H1 (cell line): ENCODE results near the gene MMP3. TPM values are rescaled to one million over a fixed set of nuclear protein-coding genes. Genes with fewer than 3 reads are reported as not detected.

ENCODE experiments used
- CTCF ChIA-PET: fragments of 300-600 bp; sonication (Branson Sonifier 250); formaldehyde crosslinking; loops from one replicate; lab custom pipeline; 2021; ENCODE audit not compliant: partially characterized antibody; lab: Charles Lee
- POLR2A ChIA-PET: fragments of 300-600 bp; sonication (Branson Sonifier 250); formaldehyde crosslinking; loops from one replicate; lab custom pipeline; 2021; ENCODE audit warnings: inconsistent platforms; ENCODE audit not compliant: partially characterized antibody; lab: Charles Lee
- DNase-seq, 2 experiments: peaks; one replicate each; pipeline versions ENCODE4 v3.0.0 to v3.0.0-alpha.2; 2010 to 2022; ENCODE audit warnings: low spot score in 2 of 2, low read depth in 1 of 2, mixed read lengths in 1 of 2
- FAIRE-seq: peaks from 2 replicates; lab custom pipeline; 2011; peaks lifted over from hg19 to GRCh38; lab: Jason Lieb, UNC
- H2AFZ ChIP-seq: 2 replicates; pipeline ENCODE4 v1.8.1; 2012; ENCODE audit warnings: low read length, inconsistent platforms
- H2AK5ac ChIP-seq: 2 replicates; pipeline ENCODE4 v1.6.1; 2013; ENCODE audit warnings: low read depth, low read length
- H2BK120ac ChIP-seq: replicated peaks from 2 replicates; pipeline ENCODE3; 2013; ENCODE audit warnings: low read depth, low read length, inconsistent platforms
- H2BK12ac ChIP-seq: 2 replicates; pipeline ENCODE4 v1.6.1; 2013; ENCODE audit warnings: low read depth, low read length
- H2BK15ac ChIP-seq: 2 replicates; pipeline ENCODE4 v1.6.1; 2013; ENCODE audit warnings: low read length
- H2BK20ac ChIP-seq: 2 replicates; pipeline ENCODE4 v1.6.1; 2013; ENCODE audit warnings: low read length
- H2BK5ac ChIP-seq: 2 replicates; pipeline ENCODE4 v1.6.1; 2013; ENCODE audit warnings: low read depth, low read length
- H3K14ac ChIP-seq: 2 replicates; pipeline ENCODE4 v1.6.1; 2013; ENCODE audit warnings: inconsistent platforms; ENCODE audit not compliant: insufficient read length
- H3K18ac ChIP-seq: 2 replicates; pipeline ENCODE4 v1.6.1; 2013; ENCODE audit warnings: low read length; ENCODE audit errors: extremely low read depth
- H3K23ac ChIP-seq: 2 replicates; pipeline ENCODE4 v1.6.1; 2013; ENCODE audit warnings: inconsistent platforms; ENCODE audit not compliant: insufficient read length
- H3K23me2 ChIP-seq: 2 replicates; pipeline ENCODE4 v1.6.1; 2013; ENCODE audit warnings: low read depth, low read length
- H3K27ac ChIP-seq: 2 replicates; pipeline ENCODE4 v1.6.1; 2011; ENCODE audit warnings: low read depth, low read length, inconsistent platforms
- H3K27me3 ChIP-seq, 4 experiments: replicated peaks in 1 of 4; 1 replicate in 1 of 4; 2 replicates in 3 of 4; pipeline versions ENCODE4 v1.6.1 to v1.8.1; 2011 to 2013; ENCODE audit warnings: low read length in 3 of 4, mild to moderate bottlenecking in 3 of 4, inconsistent platforms in 2 of 4, mixed read lengths in 2 of 4, moderate library complexity in 1 of 4; ENCODE audit not compliant: control insufficient read depth in 3 of 4, insufficient read depth in 3 of 4; ENCODE audit errors: extremely low read depth in 1 of 4
- H3K36me3 ChIP-seq, 4 experiments: 2 replicates each; pipeline versions ENCODE4 v1.6.1 to v1.8.1; 2011 to 2013; ENCODE audit warnings: mild to moderate bottlenecking in 4 of 4, low read length in 3 of 4, moderate library complexity in 2 of 4, control low read depth in 1 of 4, inconsistent platforms in 1 of 4; ENCODE audit not compliant: insufficient read depth in 4 of 4, control insufficient read depth in 2 of 4
- H3K4ac ChIP-seq: replicated peaks from 2 replicates; pipeline ENCODE3; 2013; ENCODE audit warnings: low read length, low read depth, mixed read lengths, inconsistent platforms; ENCODE audit not compliant: insufficient read length
- H3K4me1 ChIP-seq, 4 experiments: replicated peaks in 1 of 4; 1 replicate in 1 of 4; 2 replicates in 3 of 4; pipeline versions ENCODE4 v1.6.1 to v1.8.1; 2011 to 2013; ENCODE audit warnings: low read length in 3 of 4, inconsistent platforms in 2 of 4, mixed read lengths in 1 of 4; ENCODE audit not compliant: insufficient read depth in 4 of 4, control insufficient read depth in 3 of 4
- H3K4me2 ChIP-seq, 2 experiments: 2 replicates each; pipeline versions ENCODE4 v1.6.1 to v1.8.1; 2011 to 2013; ENCODE audit warnings: low read depth in 2 of 2, low read length in 2 of 2, control low read depth in 1 of 2, inconsistent platforms in 1 of 2, mild to moderate bottlenecking in 1 of 2; ENCODE audit not compliant: insufficient read depth in 1 of 2
- H3K4me3 ChIP-seq, 4 experiments: fragments of 200-600, 300-600 bp in 1 of 4; sonication (generic), shearing (Covaris generic), sonication (Bioruptor Twin) in 1 of 4; 2 replicates each; pipeline versions ENCODE4 v1.5.1 to v1.8.1; 2011 to 2016; ENCODE audit warnings: low read length in 4 of 4, low read depth in 3 of 4, control low read depth in 2 of 4, inconsistent platforms in 2 of 4, mild to moderate bottlenecking in 2 of 4, mixed read lengths in 1 of 4, moderate library complexity in 1 of 4; ENCODE audit not compliant: insufficient read depth in 2 of 4; ENCODE audit errors: extremely low read depth in 1 of 4
- H3K56ac ChIP-seq: replicated peaks from 2 replicates; pipeline ENCODE3; 2013; ENCODE audit warnings: low read depth, mild to moderate bottlenecking, mixed read lengths, low read length, inconsistent platforms; ENCODE audit not compliant: insufficient read length
- H3K79me1 ChIP-seq: 2 replicates; pipeline ENCODE4 v1.6.1; 2013; ENCODE audit warnings: low read depth, low read length, control low read depth
- H3K79me2 ChIP-seq, 2 experiments: 2 replicates each; pipeline versions ENCODE4 v1.6.1 to v1.8.1; 2012 to 2013; ENCODE audit warnings: low read length in 2 of 2, mild to moderate bottlenecking in 2 of 2, inconsistent platforms in 1 of 2; ENCODE audit not compliant: insufficient read depth in 2 of 2, control insufficient read depth in 1 of 2
- H3K9ac ChIP-seq, 4 experiments: replicated peaks in 1 of 4; 1 replicate in 1 of 4; 2 replicates in 3 of 4; pipeline versions ENCODE4 v1.6.1 to v1.8.1; 2011 to 2013; ENCODE audit warnings: low read depth in 3 of 4, low read length in 3 of 4, control low read depth in 2 of 4, mild to moderate bottlenecking in 2 of 4, moderate library complexity in 2 of 4, inconsistent platforms in 1 of 4; ENCODE audit errors: extremely low read depth in 1 of 4
- H3K9me3 ChIP-seq, 2 experiments: 2 replicates each; pipeline versions ENCODE4 v1.6.1 to v1.8.1; 2012 to 2013; ENCODE audit warnings: mild to moderate bottlenecking in 2 of 2, moderate library complexity in 2 of 2, control low read depth in 1 of 2, inconsistent platforms in 1 of 2, low read depth in 1 of 2, low read length in 1 of 2, mixed read lengths in 1 of 2; ENCODE audit not compliant: insufficient read depth in 2 of 2
- H4K20me1 ChIP-seq, 2 experiments: replicated peaks in 1 of 2; 2 replicates each; pipeline versions ENCODE3 to v1.8.1; 2011 to 2013; ENCODE audit warnings: inconsistent platforms in 2 of 2, low read length in 2 of 2, mild to moderate bottlenecking in 1 of 2; ENCODE audit not compliant: insufficient read depth in 2 of 2, control insufficient read depth in 1 of 2
- H4K5ac ChIP-seq: 2 replicates; pipeline ENCODE4 v1.6.1; 2013; ENCODE audit warnings: low read length, low read depth, mixed read lengths, inconsistent platforms; ENCODE audit not compliant: insufficient read length
- H4K8ac ChIP-seq: 2 replicates; pipeline ENCODE4 v1.8.0; 2013; ENCODE audit warnings: mild to moderate bottlenecking, moderate library complexity, low read length, inconsistent platforms; ENCODE audit not compliant: insufficient read depth; ENCODE audit errors: extremely low read depth
- H4K91ac ChIP-seq: replicated peaks from 2 replicates; pipeline ENCODE3; 2013; ENCODE audit warnings: low read length, mixed read lengths, inconsistent platforms; ENCODE audit not compliant: insufficient read length
- BACH1 ChIP-seq: IDR thresholded peaks from 2 replicates; pipeline ENCODE4 v1.6.1; 2012; ENCODE audit warnings: low read length, improper control_type of control experiment
- BCL11A ChIP-seq, 2 experiments: IDR thresholded peaks; one replicate each; pipeline ENCODE4 v1.6.1; 2011; ENCODE audit warnings: low read depth in 2 of 2, low read length in 2 of 2, mild to moderate bottlenecking in 2 of 2
- JUND ChIP-seq: IDR thresholded peaks from 2 replicates; pipeline ENCODE4 v1.6.1; 2011; ENCODE audit warnings: mild to moderate bottlenecking, improper control_type of control experiment, low read length
- KDM4A ChIP-seq: IDR thresholded peaks from one replicate; pipeline ENCODE4 v1.7.1; 2012; ENCODE audit warnings: low read depth, mild to moderate bottlenecking, moderate library complexity, low read length, inconsistent platforms; ENCODE audit not compliant: severe bottlenecking
- NRF1 ChIP-seq: IDR thresholded peaks from 2 replicates; pipeline ENCODE4 v1.6.1; 2011; ENCODE audit warnings: mild to moderate bottlenecking, low read depth, low read length, improper control_type of control experiment
- PHF8 ChIP-seq: fragments of 200-600 bp; sonication (generic); conservative IDR thresholded peaks from 2 replicates; pipeline ENCODE4 v1.7.1; 2012; ENCODE audit warnings: low read depth, mild to moderate bottlenecking, inconsistent platforms, low read length, moderate library complexity
- RBBP5 ChIP-seq: IDR thresholded peaks from 2 replicates; pipeline ENCODE4 v1.7.1; 2012; ENCODE audit warnings: low read depth, mild to moderate bottlenecking, inconsistent platforms, low read length, moderate library complexity, borderline replicate concordance
- RXRA ChIP-seq: IDR thresholded peaks from 2 replicates; pipeline ENCODE4 v1.6.1; 2011; ENCODE audit warnings: low read depth, mild to moderate bottlenecking, low read length, moderate library complexity; ENCODE audit not compliant: insufficient read depth
- SP2 ChIP-seq: IDR thresholded peaks from 2 replicates; pipeline ENCODE4 v1.6.1; 2012; ENCODE audit warnings: mild to moderate bottlenecking, low read length, inconsistent platforms
- SP4 ChIP-seq: IDR thresholded peaks from 2 replicates; pipeline ENCODE4 v1.6.1; 2012; ENCODE audit warnings: low read length, inconsistent platforms
- SRF ChIP-seq: IDR thresholded peaks from 2 replicates; pipeline ENCODE4 v1.6.1; 2011; ENCODE audit warnings: mild to moderate bottlenecking, low read depth, low read length, moderate library complexity
- TAF1 ChIP-seq: IDR thresholded peaks from 2 replicates; pipeline ENCODE4 v1.6.1; 2011; ENCODE audit warnings: mild to moderate bottlenecking, low read depth, low read length
- TBP ChIP-seq: IDR thresholded peaks from 2 replicates; pipeline ENCODE4 v1.6.1; 2011; ENCODE audit warnings: low read depth, low read length, improper control_type of control experiment
- WGBS, 2 experiments: shearing (Covaris generic) in 1 of 2; methylation state at CpG; one replicate each; pipeline versions ENCODE4 v1.1.6 to v1.1.7; 2013 to 2015; ENCODE audit warnings: low lambda C conversion rate in 2 of 2, mixed read lengths in 2 of 2, inconsistent platforms in 1 of 2, low coverage in 1 of 2, missing lambda C conversion rate in 1 of 2; ENCODE audit not compliant: insufficient replicate concordance in 2 of 2, insufficient coverage in 1 of 2, insufficient read length in 1 of 2; ENCODE audit errors: extremely low coverage in 1 of 2, missing lambda C conversion rate in 1 of 2; 5-methylcytosine and 5-hydroxymethylcytosine counted together
- polyA plus RNA-seq, 7 experiments: library from polyadenylated mRNA; depleted of rRNA in 3 of 7; stranded (reverse) in 5 of 7; unstranded in 2 of 7; fragments of >200 nt in 5 of 7; fragments of 200-250 nt in 2 of 7; gene quantifications; 1 replicate in 5 of 7; 2 replicates in 1 of 7; 4 replicates in 1 of 7; pipeline versions ENCODE4 v1.2.1 to v1.2.3, GENCODE V29; 2011 to 2013; ENCODE audit warnings: missing spikeins in 2 of 7, mixed read lengths in 2 of 7
- total RNA-seq: library from RNA; stranded (reverse); fragmentation: NEBNext Ultra II Directional; extraction: Animal tissue kit (Norgen Biotek cat#: 25700); gene quantifications from 2 replicates; pipeline ENCODE4 v1.2.1, GENCODE V29; 2021
- TF ChIP-seq, protein P1 (sequence below): IDR thresholded peaks from 2 replicates; pipeline ENCODE4 v1.6.1; 2012; ENCODE audit warnings: inconsistent platforms

Gene MMP3
- total and polyA plus RNA-seq, 2 of the 8 experiments (the other 6 are each of a cell fraction or from before 2014, with no cell fraction given) = not detected

GRCh38 chr11:102791271-102792036 lies 52.0 kb downstream of the MMP3 start:
- no peak overlapping the region for H2AK5ac ChIP-seq
- no peak for DNase-seq
- H2BK5ac ChIP-seq = no peak overlapping the region
- H4K5ac ChIP-seq = no peak overlapping the region
- no peak overlapping the region for H2AFZ ChIP-seq
- H3K4me3 ChIP-seq = no peak overlapping the region
- no peak overlapping the region for H2BK20ac ChIP-seq
- H3K79me2 ChIP-seq = no peaks in the 10 kb centered on the region
- H3K23ac ChIP-seq = no peak overlapping the region
- no peak overlapping the region for H2BK12ac ChIP-seq
- no peaks in the 10 kb centered on the region for H3K4me1 ChIP-seq
- H4K20me1 ChIP-seq = no peaks in the 10 kb centered on the region
- WGBS, 2 experiments = 88% methylated on average over 4 of the region's 4 CpGs; no CpG with 5 or more reads in 1 of the 2 experiments
- H3K18ac ChIP-seq = no peak overlapping the region
- H3K79me1 ChIP-seq = no peaks in the 10 kb centered on the region
- no peak overlapping the region for H3K27ac ChIP-seq
- H4K8ac ChIP-seq = no peak overlapping the region
- H3K14ac ChIP-seq = no peak overlapping the region
- ChIA-PET POLR2A (no interaction called here), CTCF (interaction anchor here (0.6 to 6.1 kb wide), 9 partner anchors 9 to 150 kb away, joined by 3 to 57 read pairs (median 3); partner anchors contain the start of gene MMP10)
- H3K4ac ChIP-seq = no peak overlapping the region
- H4K91ac ChIP-seq = no peak overlapping the region
- FAIRE-seq = no peak
- H3K27me3 ChIP-seq = no peaks in the 10 kb centered on the region
- H3K23me2 ChIP-seq = no peaks in the 10 kb centered on the region
- no peak overlapping the region for H3K9ac ChIP-seq
- H2BK120ac ChIP-seq = no peak overlapping the region
- no peak overlapping the region for H3K4me2 ChIP-seq
- H3K36me3 ChIP-seq = no peaks in the 10 kb centered on the region
- no peaks in the 10 kb centered on the region for H3K9me3 ChIP-seq
- H2BK15ac ChIP-seq = no peak overlapping the region
- no peak overlapping the region for H3K56ac ChIP-seq
- TF ChIP-seq RBBP5 = no peak
- no peak for TF ChIP-seq KDM4A
- TF ChIP-seq SP4 = no peak
- TF ChIP-seq SRF = no peak
- no peak for TF ChIP-seq NRF1
- no peak for TF ChIP-seq PHF8
- no peak for TF ChIP-seq BACH1
- TF ChIP-seq BCL11A (IDR thresholded peaks at IDR 0.05; ENCODE audit: low read depth in 2 of 2, low read length in 2 of 2) = no peak
- no peak for TF ChIP-seq JUND
- TF ChIP-seq RXRA = no peak
- TF ChIP-seq SP2 = no peak
- TF ChIP-seq TAF1 = no peak
- no peak for TF ChIP-seq TBP
- TF ChIP-seq, protein P1, sequence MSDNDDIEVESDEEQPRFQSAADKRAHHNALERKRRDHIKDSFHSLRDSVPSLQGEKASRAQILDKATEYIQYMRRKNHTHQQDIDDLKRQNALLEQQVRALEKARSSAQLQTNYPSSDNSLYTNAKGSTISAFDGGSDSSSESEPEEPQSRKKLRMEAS = no peak
